ENCODE measurements around the gene SPDEF. TPM values are rescaled to one million over a fixed set of nuclear protein-coding genes. Genes with fewer than 3 reads are reported as not detected.

The SPDEF gene
- polyA plus RNA-seq, 3 donors: 0.15 to 0.17 (median 0.17) TPM

GRCh38 chr6:34552620-34553019 is 3.5 kb downstream of the SPDEF start:
- no peak for DNase-seq (ENCODE audit: extremely low read depth in 1 of 11, low read depth in 9 of 11, low spot score in 4 of 11)

GRCh38 chr6:34551720-34552119 is 4.4 kb downstream of the SPDEF start:
- DNase-seq (ENCODE audit: extremely low read depth in 1 of 11, low read depth in 9 of 11, low spot score in 4 of 11): no peak

- no peak for DNase-seq (ENCODE audit: extremely low read depth in 1 of 11, low read depth in 9 of 11, low spot score in 4 of 11)
These were observed 6.3 kb downstream of the SPDEF start for GRCh38 chr6:34549804-34550202.

GRCh38 chr6:34549026-34549803 is 6.9 kb downstream of the SPDEF start:
- DNase-seq (ENCODE audit: extremely low read depth in 1 of 11, low read depth in 9 of 11, low spot score in 4 of 11): no peak

GRCh38 chr6:34547701-34548644 is 8.2 kb downstream of the SPDEF start:
- no peak for DNase-seq (ENCODE audit: extremely low read depth in 1 of 11, low read depth in 9 of 11, low spot score in 4 of 11)

DNA sequence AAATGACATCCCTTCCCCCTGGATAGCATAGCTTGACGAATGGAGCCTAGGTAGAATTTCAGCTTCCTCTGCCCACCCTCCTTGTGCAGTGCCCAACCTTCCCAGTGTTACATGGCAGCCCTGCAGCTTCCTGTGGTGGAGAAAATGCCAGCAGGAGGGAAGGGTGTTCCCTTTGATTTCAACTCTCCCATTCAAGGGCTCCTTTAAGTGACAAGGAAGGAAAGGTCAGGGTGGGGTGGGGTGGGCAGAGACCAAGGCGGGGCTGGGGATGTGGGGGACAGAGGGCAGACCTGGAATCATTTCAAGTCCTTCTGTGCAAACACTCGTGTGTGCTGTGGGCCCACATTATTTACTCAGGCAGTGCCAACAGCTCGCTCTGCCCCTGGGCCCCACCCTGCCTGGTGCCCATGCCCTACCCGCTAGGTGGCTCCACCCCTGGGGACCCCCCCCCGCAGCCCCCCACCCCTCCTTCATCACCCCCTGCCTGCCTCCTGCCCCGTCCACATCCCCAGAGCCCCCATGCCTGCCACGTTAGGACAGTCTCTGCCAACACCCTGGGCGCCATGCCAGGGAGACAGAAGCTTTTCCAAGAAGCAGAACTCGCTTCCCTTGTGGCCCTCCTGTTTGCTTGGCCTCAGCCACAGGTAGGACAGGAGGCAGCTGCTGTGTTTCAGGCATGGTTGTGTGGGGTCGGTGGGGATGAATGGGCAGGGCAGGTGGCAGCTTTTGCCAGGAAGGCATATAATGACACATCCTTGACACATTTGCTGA is 9.4 kb downstream of the SPDEF start:
- no peak for DNase-seq (ENCODE audit: extremely low read depth in 1 of 11, low read depth in 9 of 11, low spot score in 4 of 11)

GRCh38 chr6:34544776-34545471 is 11.2 kb downstream of the SPDEF start:
- DNase-seq (ENCODE audit: extremely low read depth in 1 of 11, low read depth in 9 of 11, low spot score in 4 of 11): no peak

GRCh38 chr6:34544052-34544604 is 12.0 kb downstream of the SPDEF start:
- no peak for DNase-seq (ENCODE audit: extremely low read depth in 1 of 11, low read depth in 9 of 11, low spot score in 4 of 11)

GRCh38 chr6:34543421-34543820 is 12.7 kb downstream of the SPDEF start:
- no peak for DNase-seq (ENCODE audit: extremely low read depth in 1 of 11, low read depth in 9 of 11, low spot score in 4 of 11)

DNA sequence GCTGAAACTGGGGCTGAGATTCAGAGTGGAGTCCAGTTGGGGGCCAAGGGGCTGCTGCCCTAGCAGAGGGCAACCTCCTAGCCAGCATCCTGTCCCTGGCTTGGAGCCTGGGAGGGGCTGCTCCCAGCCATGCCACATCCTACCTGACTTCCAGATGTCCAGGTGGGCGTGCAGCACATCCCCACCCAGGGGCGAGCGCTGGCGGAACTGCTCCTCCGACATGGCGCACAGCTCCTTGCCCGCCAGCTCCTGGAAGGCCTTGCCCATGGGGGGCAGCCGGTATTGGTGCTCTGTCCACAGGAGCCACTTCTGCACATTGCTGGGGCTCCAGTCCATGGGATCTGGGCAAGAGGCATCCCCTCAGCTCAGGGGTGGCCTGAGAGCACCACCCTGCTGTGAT is 15.3 kb downstream of the SPDEF start:
- DNase-seq (ENCODE audit: extremely low read depth in 1 of 11, low read depth in 9 of 11, low spot score in 4 of 11): no peak

DNA sequence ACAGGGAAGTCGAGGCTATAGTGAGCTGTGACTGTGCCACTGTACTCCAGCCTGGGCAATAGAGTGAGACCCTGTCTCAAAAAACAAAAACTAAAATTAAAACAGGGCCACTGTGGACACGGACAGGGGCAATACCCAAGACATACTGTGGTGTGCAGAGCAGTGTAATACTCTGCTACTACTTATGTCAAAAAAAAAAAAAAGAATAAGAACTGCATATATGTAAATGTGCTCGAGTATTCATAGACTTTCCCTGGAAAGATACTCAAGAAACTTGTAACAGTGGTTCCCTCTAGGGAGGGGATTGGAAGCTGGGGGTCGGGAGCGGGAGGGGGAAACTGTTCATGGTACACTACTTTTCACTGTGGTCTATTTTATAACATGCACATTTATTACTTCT is 15.9 kb downstream of the SPDEF start:
- DNase-seq (ENCODE audit: extremely low read depth in 1 of 11, low read depth in 9 of 11, low spot score in 4 of 11): no peak

- DNase-seq (ENCODE audit: extremely low read depth in 1 of 11, low read depth in 9 of 11, low spot score in 4 of 11): no peak
These were observed 16.9 kb downstream of the SPDEF start for GRCh38 chr6:34539181-34539580.

- no peak for DNase-seq (ENCODE audit: extremely low read depth in 1 of 11, low read depth in 9 of 11, low spot score in 4 of 11)
These were observed 17.5 kb downstream of the SPDEF start for GRCh38 chr6:34538581-34538980.

- DNase-seq (ENCODE audit: extremely low read depth in 1 of 11, low read depth in 9 of 11, low spot score in 4 of 11): no peak
These were observed 18.1 kb downstream of the SPDEF start for GRCh38 chr6:34537922-34538550.

- no peak for DNase-seq (ENCODE audit: extremely low read depth in 1 of 11, low read depth in 9 of 11, low spot score in 4 of 11)
These were observed 18.9 kb downstream of the SPDEF start for GRCh38 chr6:34536959-34537848.

DNA sequence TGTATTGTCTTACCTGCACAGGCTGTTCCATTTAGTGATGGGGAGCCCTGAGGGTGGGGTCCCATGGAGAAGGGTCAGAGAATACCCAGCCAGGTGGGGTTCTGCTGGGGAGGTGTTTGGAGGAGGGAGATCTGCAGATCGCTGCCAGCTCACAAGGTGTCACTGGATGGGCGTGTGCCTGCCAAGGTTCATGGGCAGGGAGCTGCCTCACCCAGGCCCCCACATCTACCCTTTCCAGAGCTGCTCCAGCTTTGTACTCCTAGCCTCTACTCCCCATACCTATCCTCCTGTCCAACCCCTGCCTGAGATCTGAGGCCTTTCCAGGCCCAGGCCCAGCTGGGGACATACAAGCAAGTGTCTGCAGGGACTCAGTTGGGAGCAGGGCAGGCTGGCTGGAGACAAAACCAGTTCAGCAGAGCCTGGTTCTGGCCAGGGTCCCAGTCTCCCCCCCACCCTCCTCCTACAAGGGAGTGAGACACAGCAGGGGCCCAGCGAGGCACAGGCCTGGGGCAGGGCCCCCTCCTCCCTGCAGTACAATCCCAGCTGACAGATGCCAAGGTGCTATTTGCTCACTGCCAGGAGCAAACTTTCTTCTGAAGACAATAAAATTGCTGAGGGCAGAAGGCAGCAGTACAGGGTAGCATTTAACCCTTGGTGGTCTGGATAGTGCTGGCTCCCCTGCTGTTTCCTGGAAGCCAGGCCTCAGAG is 19.7 kb downstream of the SPDEF start:
- DNase-seq (ENCODE audit: extremely low read depth in 1 of 11, low read depth in 9 of 11, low spot score in 4 of 11): no peak

DNA sequence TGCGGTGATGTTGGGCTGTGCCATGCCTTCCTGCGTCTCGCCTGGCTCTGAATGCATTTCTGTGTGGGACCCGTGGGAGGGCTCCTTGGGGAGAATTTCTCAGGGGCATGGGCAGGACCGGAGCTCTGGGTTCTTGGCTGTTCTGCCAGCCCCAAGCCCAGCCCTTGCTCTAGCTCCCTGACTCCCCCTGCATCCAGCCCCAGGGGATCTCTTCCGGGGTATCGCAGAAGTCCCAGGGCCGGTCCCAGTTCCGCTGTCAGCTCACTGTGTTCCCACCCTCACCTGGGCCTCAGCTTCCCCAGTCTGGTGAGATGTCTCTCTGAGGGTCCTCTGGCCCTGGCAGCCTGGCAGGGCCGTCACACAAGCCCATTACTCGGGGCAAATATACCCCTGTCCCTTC is 20.5 kb downstream of the SPDEF start:
- DNase-seq (ENCODE audit: extremely low read depth in 1 of 11, low read depth in 9 of 11, low spot score in 4 of 11): no peak

Measured in renal cortex interstitium (tissue), 11 donors.